Neural crest cell (in vitro differentiated cells): ENCODE measurements around the gene MKRN2OS. TPM values are rescaled to one million over a fixed set of nuclear protein-coding genes. Genes with fewer than 3 reads are reported as not detected.
A peak's percentile ranks its signal among the peaks of the same experiment; 100 is the strongest.

Experiments used
- DNase-seq: peaks from one replicate; pipeline ENCODE4 v3.0.0; 2021; ENCODE audit warnings: low read depth, mixed read lengths, low spot score
- H3K27ac Mint-ChIP-seq: one replicate; pipeline ENCODE4 v1.8.0; 2021; ENCODE audit warnings: mild to moderate bottlenecking, mixed read lengths; ENCODE audit not compliant: unreplicated experiment
- H3K27me3 Mint-ChIP-seq: 2 replicates; pipeline ENCODE4 v1.8.0; 2021; ENCODE audit warnings: low read depth, mild to moderate bottlenecking, mixed read lengths
- H3K36me3 Mint-ChIP-seq: 2 replicates; pipeline ENCODE4 v1.8.0; 2021; ENCODE audit warnings: low read depth, mild to moderate bottlenecking, mixed read lengths
- H3K4me1 Mint-ChIP-seq: 2 replicates; pipeline ENCODE4 v1.8.0; 2021; ENCODE audit warnings: mixed read lengths
- H3K4me3 Mint-ChIP-seq: one replicate; pipeline ENCODE4 v1.8.0; 2021; ENCODE audit warnings: mild to moderate bottlenecking, mixed read lengths
- H3K9me3 Mint-ChIP-seq: 2 replicates; pipeline ENCODE4 v1.8.0; 2021; ENCODE audit warnings: mixed read lengths
- total RNA-seq: library from RNA; stranded (reverse); gene quantifications from 2 replicates; pipeline ENCODE4 v1.2.1, GENCODE V29; 2021
- TF ChIP-seq, protein P1 (sequence below): fragments of 200-600 bp; sonication (generic); conservative IDR thresholded peaks from 2 replicates; pipeline ENCODE4 v1.5.0; 2021; ENCODE audit warnings: antibody characterized with exemption, mild to moderate bottlenecking

MKRN2OS gene
- total RNA-seq, 1 donor from 2014 or later: not detected

DNA sequence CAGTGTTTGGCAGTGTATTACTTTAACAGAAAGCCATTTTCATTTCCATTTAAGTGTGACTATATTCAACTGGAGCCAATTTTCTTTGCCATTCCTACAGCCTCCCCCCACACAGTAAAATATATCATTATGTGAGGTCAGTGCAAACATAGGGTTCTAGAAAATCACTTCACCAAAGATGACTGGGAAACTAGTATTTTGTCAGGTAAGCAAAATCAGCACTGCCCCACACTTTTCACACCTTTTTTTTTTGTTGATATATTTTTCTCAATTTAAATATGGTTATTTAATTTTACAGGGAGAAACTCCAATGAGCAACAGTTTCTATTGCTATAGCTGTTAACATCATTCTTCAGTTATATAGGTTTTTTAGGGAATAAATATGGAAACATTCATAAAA, 29.7 kb downstream of the MKRN2OS start:
- no peak overlapping the region for H3K4me3 Mint-ChIP-seq
- no peak for DNase-seq
- H3K27me3 Mint-ChIP-seq: no peaks in the 10 kb centered on the region
- H3K9me3 Mint-ChIP-seq: no peaks in the 10 kb centered on the region
- no peaks in the 10 kb centered on the region for H3K4me1 Mint-ChIP-seq
- TF ChIP-seq, protein P1, sequence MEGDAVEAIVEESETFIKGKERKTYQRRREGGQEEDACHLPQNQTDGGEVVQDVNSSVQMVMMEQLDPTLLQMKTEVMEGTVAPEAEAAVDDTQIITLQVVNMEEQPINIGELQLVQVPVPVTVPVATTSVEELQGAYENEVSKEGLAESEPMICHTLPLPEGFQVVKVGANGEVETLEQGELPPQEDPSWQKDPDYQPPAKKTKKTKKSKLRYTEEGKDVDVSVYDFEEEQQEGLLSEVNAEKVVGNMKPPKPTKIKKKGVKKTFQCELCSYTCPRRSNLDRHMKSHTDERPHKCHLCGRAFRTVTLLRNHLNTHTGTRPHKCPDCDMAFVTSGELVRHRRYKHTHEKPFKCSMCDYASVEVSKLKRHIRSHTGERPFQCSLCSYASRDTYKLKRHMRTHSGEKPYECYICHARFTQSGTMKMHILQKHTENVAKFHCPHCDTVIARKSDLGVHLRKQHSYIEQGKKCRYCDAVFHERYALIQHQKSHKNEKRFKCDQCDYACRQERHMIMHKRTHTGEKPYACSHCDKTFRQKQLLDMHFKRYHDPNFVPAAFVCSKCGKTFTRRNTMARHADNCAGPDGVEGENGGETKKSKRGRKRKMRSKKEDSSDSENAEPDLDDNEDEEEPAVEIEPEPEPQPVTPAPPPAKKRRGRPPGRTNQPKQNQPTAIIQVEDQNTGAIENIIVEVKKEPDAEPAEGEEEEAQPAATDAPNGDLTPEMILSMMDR: no peak
- peaks cover 9% of the 10 kb centered on the region for H3K36me3 Mint-ChIP-seq
- no peak overlapping the region for H3K27ac Mint-ChIP-seq

DNA sequence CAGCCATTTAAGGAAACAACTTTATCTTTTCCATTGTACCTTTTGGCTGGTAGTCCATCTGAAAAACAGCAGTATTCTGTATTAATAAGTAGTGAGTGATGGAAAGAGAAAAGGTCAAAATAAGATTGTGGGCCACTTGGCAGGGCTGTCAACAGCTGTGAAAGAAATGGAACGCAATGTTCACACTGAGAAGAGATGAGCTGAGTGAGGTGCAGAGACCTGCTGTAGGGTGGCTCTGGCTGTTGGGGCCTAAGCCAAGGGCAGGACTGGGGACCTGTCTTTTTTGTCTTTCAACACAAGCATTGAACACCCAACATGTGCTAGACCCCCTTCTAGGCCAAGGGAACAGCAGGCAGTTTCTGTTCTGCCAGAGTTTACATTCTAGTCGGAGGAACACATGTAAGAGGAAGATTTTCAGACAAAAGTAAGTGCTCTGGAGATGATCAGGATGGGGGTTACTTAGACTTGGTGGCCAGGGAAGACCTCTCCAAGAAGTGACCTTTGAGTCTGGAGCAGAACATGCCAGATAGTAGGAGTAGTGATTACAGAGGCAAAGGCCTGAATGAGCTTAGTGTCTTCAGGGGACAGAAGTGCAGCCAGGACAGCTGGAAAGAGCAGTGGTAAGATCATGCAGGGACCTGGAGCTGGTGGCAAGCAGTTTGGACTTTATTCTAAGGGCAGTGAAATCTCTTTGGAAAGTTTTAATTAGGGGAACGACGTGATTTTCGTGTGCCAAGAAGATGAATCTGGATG, 31.4 kb downstream of the MKRN2OS start:
- Mint-ChIP-seq H3K4me3 (no peak overlapping the region), H3K9me3 (no peaks in the 10 kb centered on the region), H3K36me3 (peaks cover 6% of the 10 kb centered on the region), H3K27me3 (no peaks in the 10 kb centered on the region), H3K4me1 (no peaks in the 10 kb centered on the region), H3K27ac (peak overlapping the region; percentile 59)
- TF ChIP-seq, protein P1: no peak
- DNase-seq: no peak

DNA sequence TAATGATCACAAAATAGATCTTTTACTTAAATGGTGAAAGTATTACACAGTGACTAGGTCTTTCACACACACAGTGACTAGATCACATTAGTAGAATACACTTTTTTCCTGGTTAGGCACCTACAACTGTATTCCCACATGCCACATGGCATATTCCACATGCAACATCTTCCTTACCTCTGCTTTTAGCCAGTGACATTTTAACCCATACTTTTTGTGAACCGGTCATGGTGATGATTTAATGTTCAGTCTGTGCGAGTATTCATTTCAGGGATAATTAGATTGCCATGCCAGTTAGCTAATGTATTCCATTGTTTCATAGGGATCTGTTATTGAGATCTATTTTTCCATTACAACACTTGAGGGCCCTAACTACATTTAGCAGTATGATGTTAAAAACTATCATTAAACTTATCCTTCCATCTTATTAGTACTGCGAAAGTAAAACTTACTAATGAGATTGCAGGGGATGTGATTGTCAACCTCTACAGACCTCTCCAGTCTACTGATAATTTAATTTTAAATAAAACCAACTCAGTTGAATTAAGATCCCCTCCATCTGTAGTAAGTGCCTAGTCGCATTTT, 32.7 kb downstream of the MKRN2OS start:
- Mint-ChIP-seq H3K27me3 (no peaks in the 10 kb centered on the region), H3K4me1 (no peaks in the 10 kb centered on the region), H3K9me3 (no peaks in the 10 kb centered on the region), H3K4me3 (no peak overlapping the region), H3K36me3 (peaks cover 5% of the 10 kb centered on the region), H3K27ac (no peak overlapping the region)
- TF ChIP-seq, protein P1: no peak
- DNase-seq: no peak

DNA sequence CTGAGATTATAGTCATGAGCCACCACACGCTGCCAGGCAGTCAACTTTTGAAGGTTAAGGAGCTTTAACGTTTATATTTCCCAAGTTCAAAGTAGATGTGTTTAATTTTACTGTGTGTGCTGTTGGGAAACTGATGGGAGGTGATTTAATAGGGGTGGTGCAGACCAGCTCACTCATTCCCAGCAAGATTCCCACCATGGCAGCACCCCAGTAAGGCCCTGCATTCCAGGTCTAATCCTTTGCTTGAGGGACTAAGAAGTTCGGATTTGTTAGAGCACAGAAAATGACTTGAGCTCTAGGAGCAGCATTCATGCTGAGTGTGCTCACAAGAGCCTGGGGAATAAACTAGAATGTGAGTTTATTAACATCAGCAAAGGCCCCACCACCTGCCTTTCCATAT, 35.8 kb downstream of the MKRN2OS start:
- H3K36me3 Mint-ChIP-seq: peaks cover 8% of the 10 kb centered on the region
- no peak overlapping the region for H3K27ac Mint-ChIP-seq
- no peaks in the 10 kb centered on the region for H3K27me3 Mint-ChIP-seq
- no peaks in the 10 kb centered on the region for H3K9me3 Mint-ChIP-seq
- H3K4me1 Mint-ChIP-seq: no peaks in the 10 kb centered on the region
- no peak for DNase-seq
- TF ChIP-seq, protein P1: no peak
- no peak overlapping the region for H3K4me3 Mint-ChIP-seq

DNA sequence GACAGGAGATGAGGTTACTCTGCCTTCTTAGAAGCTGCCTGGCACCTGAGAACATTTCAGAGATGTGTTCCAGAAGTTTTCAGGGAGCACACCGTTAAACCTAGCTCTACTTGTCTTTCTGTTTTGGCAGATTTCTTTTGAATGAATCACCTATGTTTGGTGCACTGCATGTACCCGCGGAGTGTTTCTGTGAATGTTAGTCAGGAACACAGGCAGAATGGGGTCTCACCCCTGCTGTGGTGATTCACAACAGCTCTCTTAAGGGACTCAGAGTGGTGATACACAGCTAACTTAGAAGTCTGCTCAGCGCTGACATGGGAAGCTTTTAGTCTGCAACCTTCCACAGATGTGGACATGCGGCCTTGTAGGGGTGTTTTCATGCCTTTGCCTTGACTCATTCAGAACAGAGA, 37.0 kb downstream of the MKRN2OS start:
- H3K27me3 Mint-ChIP-seq: no peaks in the 10 kb centered on the region
- TF ChIP-seq, protein P1: no peak
- no peaks in the 10 kb centered on the region for H3K4me1 Mint-ChIP-seq
- peaks cover 3% of the 10 kb centered on the region for H3K36me3 Mint-ChIP-seq
- no peaks in the 10 kb centered on the region for H3K9me3 Mint-ChIP-seq
- H3K27ac Mint-ChIP-seq: no peak overlapping the region
- no peak overlapping the region for H3K4me3 Mint-ChIP-seq
- no peak for DNase-seq
